ENCODE measurements around the gene C10orf105.

C10orf105 gene

DNA sequence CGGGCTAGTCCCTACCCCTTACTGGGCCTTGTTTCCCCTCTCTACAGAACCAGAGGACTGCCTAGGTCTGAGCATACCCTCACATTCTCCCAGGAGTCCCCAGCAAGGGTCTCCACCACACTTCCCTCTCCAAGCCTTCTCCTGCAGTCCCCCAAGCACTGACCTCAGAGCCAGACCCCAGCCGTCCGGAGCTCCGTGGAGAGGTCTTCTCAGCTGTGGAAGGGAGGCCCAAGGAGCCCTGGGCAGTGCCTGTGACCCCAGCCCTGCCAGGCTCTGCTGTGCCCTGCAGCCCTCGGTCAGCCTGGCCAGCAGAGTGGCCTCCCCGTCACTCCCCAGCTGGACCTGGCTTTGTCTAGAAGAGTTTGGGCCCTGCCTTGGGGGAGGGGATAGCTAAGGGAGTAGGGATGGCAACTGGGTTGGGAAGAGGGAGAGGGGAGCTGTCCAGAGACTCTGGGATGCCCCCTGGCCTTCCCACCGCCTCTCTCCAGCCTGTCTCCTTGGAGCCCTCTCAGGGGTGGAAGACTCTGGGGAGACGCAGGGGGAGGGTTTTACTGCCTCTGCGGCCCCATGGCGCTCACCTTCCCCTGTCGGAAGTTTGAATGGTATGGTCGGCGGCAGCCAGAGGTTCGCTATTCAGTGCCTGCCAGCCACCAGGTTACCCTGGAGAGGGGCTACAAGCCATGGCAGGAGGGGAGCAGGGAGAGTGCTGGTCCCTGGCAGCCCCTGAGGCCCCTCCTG, at the start of gene C10orf105:
Gene C10orf105, minus strand, starts transcription at position 315 of the 738 bp plus-strand sequence. CDS start 3,441 bp downstream, outside the sequence.
- DNase-seq = no peak

DNA sequence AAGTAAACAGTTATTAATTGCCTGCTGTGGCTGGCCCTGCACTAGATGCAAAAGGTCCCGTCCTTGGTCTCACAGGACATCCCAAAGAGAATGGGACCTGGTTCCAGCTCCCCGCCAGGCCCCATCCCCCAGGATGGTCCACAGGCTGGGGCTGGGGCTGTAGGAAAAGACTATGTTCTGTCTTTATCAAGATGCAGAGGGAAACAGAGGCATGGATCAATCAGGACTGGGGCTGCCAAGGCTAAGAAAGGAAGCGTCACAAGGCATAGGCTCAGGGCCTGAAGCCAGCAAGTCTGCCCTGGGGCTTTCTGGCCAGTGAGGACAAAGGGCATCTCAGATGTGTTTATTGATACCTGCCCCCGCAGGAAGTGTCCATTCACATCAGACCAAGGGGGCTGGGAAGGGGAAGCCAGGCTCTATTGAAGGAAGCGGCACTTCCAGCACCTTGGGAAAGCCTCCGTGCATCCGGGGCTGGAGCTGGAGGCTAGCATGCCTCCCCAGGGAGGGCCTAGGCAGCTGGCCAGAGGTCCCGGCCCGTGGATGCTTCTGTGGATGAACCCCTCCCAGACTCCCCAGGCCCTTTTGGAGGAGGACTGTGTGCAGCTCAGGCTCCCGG, 48.0 kb upstream of the C10orf105 start:
- DNase-seq = no peak

DNA sequence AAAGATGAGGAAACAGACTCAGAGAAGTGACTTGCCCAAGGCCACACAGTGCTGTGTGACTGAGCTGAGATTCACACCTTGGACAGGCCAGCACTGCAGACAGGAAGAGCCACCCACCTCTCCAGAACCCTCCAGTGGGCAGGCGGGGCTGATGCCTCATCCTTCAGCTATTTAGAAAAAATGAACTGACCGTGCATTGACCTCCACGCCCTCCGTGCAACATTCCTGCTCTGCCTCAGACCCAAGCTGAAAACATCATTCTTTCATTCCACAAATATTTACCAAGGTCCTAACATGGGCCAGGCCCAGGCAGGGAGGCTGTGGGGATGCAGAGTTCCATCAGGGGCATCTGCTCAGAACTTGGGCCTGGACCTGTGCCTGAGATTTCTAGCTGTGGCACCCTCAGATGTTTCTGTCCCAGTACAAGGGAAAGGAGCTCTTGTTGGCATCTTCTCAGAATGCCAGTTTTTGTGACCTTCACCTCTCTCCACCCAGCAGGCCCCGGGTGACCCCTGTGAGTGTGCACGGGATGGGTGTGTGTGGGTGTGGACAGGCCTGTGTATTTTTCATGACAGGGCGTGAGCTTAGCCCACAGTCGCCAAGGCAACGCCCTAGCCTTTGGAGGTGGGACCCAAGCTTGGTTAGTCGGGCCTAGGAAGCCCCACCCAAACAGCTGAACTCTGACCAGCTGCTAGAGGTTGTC, 47.3 kb upstream of the C10orf105 start:
- no peak for DNase-seq

GRCh38 chr10:71765906-71766716, 46.5 kb upstream of the C10orf105 start:
- no peak for DNase-seq

GRCh38 chr10:71765176-71765904, 45.8 kb upstream of the C10orf105 start:
- DNase-seq = no peak

DNA sequence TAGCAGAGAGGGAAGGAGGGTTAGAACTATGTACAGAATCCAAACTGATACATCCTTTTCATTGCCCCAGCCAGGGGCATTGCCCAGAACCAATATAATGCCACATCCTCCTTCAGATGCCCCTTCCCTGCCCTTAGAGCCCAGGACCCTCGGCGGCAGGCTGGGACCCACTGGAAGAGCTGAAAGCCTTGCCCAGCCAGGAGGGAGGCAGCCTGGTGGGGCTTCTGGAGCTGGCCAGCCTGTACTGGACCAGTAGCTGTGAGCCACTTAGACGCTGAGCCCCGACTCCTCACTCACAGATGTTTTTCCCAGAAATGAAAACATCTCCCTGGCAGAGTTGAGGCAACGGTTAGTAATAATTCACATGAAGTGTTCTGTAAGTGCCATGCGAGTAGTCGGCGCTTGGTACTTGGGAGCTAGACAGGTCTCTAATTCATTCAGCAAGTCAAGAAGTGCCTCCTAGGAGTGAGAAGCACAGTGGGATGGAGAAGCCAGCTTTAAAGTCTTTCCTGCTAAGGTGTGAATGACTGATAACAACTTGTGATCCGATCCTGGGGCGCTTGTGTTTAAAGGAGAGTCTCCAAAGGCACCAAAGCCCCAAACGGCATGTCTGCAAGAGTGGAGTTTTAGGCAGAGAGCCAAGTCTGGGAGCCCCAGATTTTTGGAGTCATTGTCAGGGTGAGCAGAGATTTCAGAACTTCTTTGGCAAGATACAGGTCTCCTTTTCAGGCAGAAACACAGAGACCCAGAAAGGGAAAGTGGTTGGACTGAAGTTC, 44.0 kb upstream of the C10orf105 start:
- no peak for DNase-seq

- DNase-seq = no peak
Measured at GRCh38 chr10:71762324-71762723, 42.7 kb upstream of the C10orf105 start.

GRCh38 chr10:71761541-71762113, 42.0 kb upstream of the C10orf105 start:
- DNase-seq = no peak

DNA sequence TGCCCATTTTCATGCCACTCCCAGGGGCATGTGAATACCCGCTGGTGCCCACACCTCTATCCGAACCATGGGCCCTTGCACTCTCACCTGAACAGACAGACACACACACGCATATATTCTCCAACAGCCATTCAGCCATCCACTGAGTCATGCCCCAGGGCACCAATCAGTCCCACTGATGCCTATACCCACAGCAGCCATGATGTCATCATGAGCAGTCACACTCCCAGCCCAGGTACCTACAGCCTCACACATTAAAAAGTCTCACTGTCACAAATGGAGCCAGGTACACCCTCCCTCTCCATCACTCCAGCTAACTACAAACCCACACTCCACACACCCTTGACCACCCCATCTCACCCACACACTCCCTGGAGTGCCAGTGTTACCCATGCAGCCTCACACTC, 41.5 kb upstream of the C10orf105 start:
- DNase-seq = no peak

- DNase-seq = no peak
Measured at GRCh38 chr10:71757399-71757922, 37.9 kb upstream of the C10orf105 start.

- no peak for DNase-seq
Measured at GRCh38 chr10:71756311-71757191, 37.0 kb upstream of the C10orf105 start.

DNA sequence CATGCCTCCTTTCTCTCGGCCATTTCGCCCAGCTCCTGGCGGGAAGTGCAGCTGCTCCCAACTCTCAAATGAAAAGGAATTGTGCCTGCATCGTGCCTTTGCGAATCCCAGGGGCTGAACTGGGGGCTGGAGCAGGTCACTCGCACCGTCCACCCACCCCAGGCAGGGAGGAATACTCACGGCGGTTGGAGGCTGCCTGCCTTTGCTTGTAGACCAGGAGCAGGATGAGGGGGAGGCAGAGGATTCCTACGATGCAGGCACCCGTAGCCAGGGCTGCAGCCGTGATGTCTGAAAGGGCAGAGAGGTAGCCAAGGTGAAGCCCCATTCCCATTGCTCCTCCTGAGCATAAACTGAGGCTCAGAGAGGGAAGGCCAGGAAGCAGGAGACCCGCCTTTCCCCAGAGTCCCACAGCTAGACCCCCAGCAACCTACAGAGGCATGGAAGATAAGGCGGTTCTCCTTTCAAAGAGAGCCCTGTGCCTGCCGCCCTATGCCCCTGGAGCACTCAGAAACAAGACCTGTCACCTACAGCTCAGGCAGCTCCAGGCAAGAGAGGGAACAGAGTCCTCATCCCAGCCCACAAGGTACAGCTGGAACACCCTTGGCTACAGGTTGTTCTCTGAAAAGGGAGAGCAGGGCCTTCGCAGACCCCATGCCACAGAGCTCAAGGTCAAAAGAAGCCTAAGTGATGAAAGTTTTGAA, 35.8 kb upstream of the C10orf105 start:
- DNase-seq = no peak

DNA sequence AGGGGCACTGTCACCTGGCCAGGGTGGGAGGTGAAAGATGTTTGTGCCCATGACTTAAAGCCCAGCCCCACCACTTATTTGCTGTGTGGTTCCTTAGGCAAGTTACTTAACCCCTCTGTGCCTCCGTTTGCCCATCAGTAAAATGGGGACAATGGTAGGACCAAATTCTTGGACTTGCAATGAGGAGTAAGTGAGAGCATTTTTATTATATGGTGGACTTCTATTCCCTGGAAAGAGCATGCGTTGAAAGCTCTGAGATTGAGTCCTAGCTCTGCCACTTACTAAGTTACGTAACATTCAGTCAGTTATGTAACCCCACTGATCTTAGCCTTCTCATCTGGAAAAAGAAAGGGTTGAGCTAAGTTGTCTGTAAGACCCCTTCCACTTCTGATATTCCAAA, 35.0 kb upstream of the C10orf105 start:
- no peak for DNase-seq

- no peak for DNase-seq
Measured at GRCh38 chr10:71753960-71754505, 34.5 kb upstream of the C10orf105 start.

- no peak for DNase-seq
Measured at GRCh38 chr10:71753091-71753959, 33.7 kb upstream of the C10orf105 start.

DNA sequence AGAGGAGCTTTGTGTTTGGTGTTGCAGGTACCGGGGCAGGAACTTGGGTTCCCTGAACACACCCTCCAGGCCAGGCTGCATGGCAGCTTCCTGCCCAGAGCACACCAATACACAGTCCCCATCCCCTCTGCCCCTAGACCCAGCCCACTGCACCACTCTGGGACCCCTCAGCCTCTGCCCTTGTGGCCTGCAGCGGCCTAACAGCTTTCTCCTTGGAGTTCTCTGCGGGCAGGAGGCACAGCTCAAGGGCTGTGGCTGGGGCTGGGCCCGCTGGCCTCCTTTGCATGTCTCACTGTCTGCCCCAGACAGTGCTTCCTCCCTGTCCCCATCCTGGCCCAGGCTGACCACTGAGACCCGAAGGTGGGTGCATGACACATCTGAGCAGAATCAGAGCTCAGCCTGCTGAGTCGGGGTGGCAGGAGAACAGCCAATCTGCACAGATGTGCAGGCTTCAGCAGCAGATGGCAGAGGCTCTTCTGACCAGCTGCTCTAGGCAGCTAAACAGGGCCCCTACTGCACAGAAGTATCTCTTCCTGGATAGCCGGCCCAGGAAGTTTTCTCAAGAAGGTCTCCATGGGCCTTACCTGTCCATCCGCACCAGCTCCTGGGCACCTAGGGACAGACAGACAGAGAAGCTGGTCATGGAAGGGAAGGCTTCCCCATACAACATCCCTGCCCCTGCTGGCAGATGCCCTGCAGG, 33.0 kb upstream of the C10orf105 start:
- no peak for DNase-seq
